Muscle layer of duodenum (tissue), 2 donors: Measurements from ENCODE around the gene ANKRD10.

Experiments
- H3K27ac ChIP-seq: one replicate; pipeline ENCODE4 v1.7.0; 2013; ENCODE audit warnings: mild to moderate bottlenecking, low read length
- H3K27me3 ChIP-seq: one replicate; pipeline ENCODE4 v1.7.0; 2013; ENCODE audit warnings: low read depth, mild to moderate bottlenecking, control low read depth, low read length
- H3K36me3 ChIP-seq, 2 donors: one replicate each; pipeline ENCODE4 v1.7.0; 2013; ENCODE audit warnings: low read length in 2 of 2, control low read depth in 1 of 2, mild to moderate bottlenecking in 1 of 2; ENCODE audit not compliant: insufficient read depth in 2 of 2, control insufficient read depth in 1 of 2
- H3K4me1 ChIP-seq, 2 donors: one replicate each; pipeline ENCODE4 v1.7.0; 2013; ENCODE audit warnings: low read length in 2 of 2, mild to moderate bottlenecking in 2 of 2, control low read depth in 1 of 2, moderate library complexity in 1 of 2; ENCODE audit not compliant: insufficient read depth in 2 of 2, control insufficient read depth in 1 of 2
- H3K4me3 ChIP-seq, 2 donors: one replicate each; pipeline ENCODE4 v1.7.0; 2013; ENCODE audit warnings: low read length in 2 of 2, low read depth in 1 of 2, mild to moderate bottlenecking in 1 of 2
- H3K9me3 ChIP-seq, 2 donors: one replicate each; pipeline ENCODE4 v1.7.0; 2013; ENCODE audit warnings: low read length in 2 of 2, control low read depth in 1 of 2, mild to moderate bottlenecking in 1 of 2; ENCODE audit not compliant: control insufficient read depth in 1 of 2
- donor health status: healthy.

Gene ANKRD10

DNA sequence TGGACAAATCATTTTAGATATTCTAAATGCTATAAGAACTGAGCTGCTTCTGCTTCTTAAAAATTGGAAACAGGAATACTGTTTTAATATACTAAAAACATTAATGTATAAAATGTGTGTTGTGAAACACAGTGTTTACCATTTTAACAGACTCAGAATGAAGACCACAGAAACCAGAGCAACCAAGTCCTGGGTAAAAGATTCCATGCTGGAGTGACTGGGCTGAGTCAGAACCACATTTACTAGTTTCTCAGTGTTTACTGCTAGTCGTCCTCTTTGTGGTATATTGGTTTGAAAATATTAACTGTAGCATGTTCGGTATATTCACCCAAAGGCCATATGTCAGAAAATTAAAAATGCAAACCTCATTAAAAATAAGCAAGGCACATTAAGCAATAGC, 31.9 kb downstream of the ANKRD10 start:
- H3K4me1 ChIP-seq: no peaks in the 10 kb centered on the region

DNA sequence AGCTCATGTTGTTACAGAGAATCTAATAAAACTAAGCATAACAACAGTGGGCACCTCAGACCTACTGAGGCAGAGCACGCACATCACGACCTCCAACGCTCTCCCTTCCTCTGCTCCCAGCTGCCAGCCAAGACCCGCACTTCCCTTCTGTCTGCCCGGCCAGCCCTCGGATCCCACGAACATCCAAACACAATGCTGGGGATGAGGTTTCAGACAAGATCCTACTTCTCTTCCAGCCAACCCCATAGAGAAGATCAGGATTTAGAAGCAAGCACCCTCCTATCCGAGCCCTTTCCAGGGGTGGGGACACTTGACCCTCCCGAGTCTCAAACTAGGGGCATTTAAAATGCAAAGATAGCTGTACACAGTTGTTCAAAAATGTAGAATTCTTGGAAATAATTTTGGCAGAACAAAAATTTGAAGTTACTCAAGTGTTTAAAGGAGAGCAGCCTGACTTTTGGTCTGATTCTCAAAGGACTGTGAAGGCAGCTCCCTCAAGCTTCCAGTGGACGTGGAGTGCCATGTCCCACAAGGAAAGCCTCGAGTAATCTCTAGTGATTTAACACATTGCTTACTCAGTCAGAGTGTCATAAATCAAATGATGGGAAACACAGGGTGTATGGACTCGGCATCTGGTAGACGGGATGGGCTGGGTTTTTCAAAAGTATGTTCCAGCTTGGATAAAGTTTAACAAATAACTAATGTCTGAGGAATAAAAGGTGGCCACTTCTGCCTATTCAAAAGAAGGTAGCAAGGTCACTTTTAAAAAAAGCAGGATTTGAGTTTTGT, 32.8 kb downstream of the ANKRD10 start:
- no peaks in the 10 kb centered on the region for H3K9me3 ChIP-seq
- peaks cover 4 to 5% of the 10 kb centered on the region in 2 donors for H3K36me3 ChIP-seq
- no peak overlapping the region for H3K4me3 ChIP-seq
- H3K27ac ChIP-seq: no peak overlapping the region
- H3K27me3 ChIP-seq: no peaks in the 10 kb centered on the region
- H3K4me1 ChIP-seq: no peaks in the 10 kb centered on the region

More for the DNA sequence above, 31.9 kb downstream of the ANKRD10 start:
- Histone ChIP-seq H3K27ac (no peak overlapping the region), H3K4me3 (no peak overlapping the region), H3K27me3 (no peaks in the 10 kb centered on the region), H3K9me3 (no peaks in the 10 kb centered on the region), H3K36me3 (peaks cover 4 to 5% of the 10 kb centered on the region in 2 donors)

DNA sequence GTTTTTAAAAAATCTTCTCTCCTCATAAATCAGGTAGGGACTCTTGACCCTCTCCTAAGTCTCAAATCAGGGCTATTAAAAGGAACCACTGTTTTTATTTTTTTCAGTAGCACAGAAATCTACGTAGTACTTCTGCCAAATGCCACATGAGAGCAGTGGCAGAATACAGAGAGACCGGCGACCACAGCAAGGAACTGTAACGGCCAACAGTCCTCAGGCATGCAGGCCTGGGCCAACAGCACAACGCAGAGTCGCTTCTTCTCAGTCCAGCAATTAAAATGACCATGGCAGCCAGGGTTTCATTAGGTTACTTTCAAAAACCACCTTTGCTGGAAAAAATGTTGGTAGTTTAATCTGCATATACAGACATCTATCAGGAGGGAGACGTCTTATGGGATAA, 34.2 kb downstream of the ANKRD10 start:
- no peaks in the 10 kb centered on the region for H3K9me3 ChIP-seq
- peaks cover 4 to 5% of the 10 kb centered on the region in 2 donors for H3K36me3 ChIP-seq
- no peak overlapping the region for H3K4me3 ChIP-seq
- no peaks in the 10 kb centered on the region for H3K27me3 ChIP-seq
- no peaks in the 10 kb centered on the region for H3K4me1 ChIP-seq
- no peak overlapping the region for H3K27ac ChIP-seq

DNA sequence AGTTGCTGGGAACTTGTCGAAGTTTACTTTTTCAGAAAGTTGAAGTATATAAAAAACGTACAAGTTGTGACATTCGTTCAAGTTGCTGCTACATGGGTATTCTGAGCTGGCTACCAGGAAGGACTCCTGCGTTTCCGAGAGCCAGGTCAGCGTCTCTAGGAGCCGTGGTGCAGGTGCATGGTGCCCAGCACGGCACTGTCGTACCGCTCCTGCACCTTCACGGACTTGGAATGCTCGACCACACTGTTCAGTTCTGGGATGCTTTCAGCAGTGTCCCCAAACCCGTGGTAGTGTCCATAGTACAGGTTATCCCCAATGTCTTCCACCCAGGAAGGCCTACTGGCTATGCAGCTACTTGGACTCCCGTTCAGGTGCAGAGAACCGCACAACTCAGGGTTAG, 35.4 kb downstream of the ANKRD10 start:
- Histone ChIP-seq H3K9me3 (no peaks in the 10 kb centered on the region), H3K4me3 (no peak overlapping the region), H3K27me3 (no peaks in the 10 kb centered on the region), H3K36me3 (peaks cover 4 to 5% of the 10 kb centered on the region in 2 donors), H3K27ac (no peak overlapping the region), H3K4me1 (peaks cover 5 to 8% of the 10 kb centered on the region in 2 donors)

DNA sequence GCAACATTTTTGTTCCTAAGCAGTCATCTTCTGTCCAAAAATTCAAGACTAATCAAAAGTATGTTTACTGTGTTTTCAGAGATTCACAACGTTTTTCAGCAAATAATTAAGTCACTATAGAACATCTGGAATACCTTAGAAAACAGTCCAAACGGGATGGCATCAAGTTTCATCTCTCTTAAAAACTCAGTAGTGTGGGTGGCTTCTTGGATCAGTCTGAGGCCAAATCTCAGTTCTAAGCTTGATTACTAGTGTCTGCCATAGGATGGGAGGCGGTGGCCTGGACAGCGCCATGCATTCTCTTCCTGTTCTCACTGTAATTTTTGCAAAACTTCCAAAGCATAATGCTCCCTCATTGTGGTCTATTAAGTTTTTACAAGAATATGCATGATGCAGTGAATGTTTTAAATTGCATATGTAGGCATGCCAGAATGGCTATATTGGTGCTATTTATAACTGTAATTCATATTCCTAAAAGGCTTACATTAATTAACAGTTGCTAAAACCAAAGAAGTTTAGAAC, 37.1 kb downstream of the ANKRD10 start:
- H3K27me3 ChIP-seq: no peaks in the 10 kb centered on the region
- no peak overlapping the region for H3K4me3 ChIP-seq
- H3K9me3 ChIP-seq: no peaks in the 10 kb centered on the region
- peaks cover 5 to 8% of the 10 kb centered on the region in 2 donors for H3K4me1 ChIP-seq
- peaks cover 4 to 5% of the 10 kb centered on the region in 2 donors for H3K36me3 ChIP-seq
- H3K27ac ChIP-seq: no peak overlapping the region

GRCh38 chr13:110876609-110877008, 38.3 kb downstream of the ANKRD10 start:
- no peaks in the 10 kb centered on the region for H3K9me3 ChIP-seq
- no peak overlapping the region for H3K27ac ChIP-seq
- H3K4me3 ChIP-seq: no peak overlapping the region
- H3K36me3 ChIP-seq: peaks cover 4 to 5% of the 10 kb centered on the region in 2 donors
- peaks cover 5 to 8% of the 10 kb centered on the region in 2 donors for H3K4me1 ChIP-seq
- no peaks in the 10 kb centered on the region for H3K27me3 ChIP-seq

GRCh38 chr13:110875241-110875640, 39.6 kb downstream of the ANKRD10 start:
- Histone ChIP-seq H3K4me1 (peaks cover 5 to 20% of the 10 kb centered on the region in 2 donors), H3K9me3 (no peaks in the 10 kb centered on the region), H3K4me3 (peak overlapping the region; percentile 48 to 54), H3K27ac (no peak overlapping the region), H3K27me3 (no peaks in the 10 kb centered on the region), H3K36me3 (peaks cover 4 to 5% of the 10 kb centered on the region in 2 donors)

DNA sequence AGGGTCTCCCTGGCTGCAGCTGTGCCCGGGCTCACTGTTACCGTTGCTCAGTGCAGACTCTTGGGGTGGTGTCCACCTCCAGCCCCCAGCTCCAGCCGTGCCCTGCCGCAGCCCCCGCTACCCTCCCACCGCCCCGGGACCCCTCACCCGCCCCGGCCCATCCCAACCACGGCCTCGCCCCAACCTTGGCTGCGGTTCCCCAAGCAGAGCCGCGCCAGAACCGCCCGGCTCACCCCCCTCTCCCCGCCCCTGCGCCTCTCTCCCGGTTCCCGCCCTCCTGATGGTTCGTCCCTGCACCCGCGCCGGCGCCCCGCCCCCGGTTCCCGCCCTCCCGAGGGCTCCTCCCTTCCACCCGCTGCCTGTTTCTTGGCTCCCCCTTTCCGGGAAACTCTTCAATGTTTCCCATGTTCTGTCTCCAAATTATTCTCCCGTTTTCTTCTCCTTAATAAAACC, 40.3 kb downstream of the ANKRD10 start:
- Histone ChIP-seq H3K4me3 (peak overlapping the region; percentile 48 to 54), H3K27me3 (no peaks in the 10 kb centered on the region), H3K9me3 (no peaks in the 10 kb centered on the region), H3K27ac (no peak overlapping the region), H3K4me1 (peaks cover 5 to 24% of the 10 kb centered on the region in 2 donors), H3K36me3 (peaks cover 2% of the 10 kb centered on the region in 2 donors)

GRCh38 chr13:110873639-110874507, 41.0 kb downstream of the ANKRD10 start:
- Histone ChIP-seq H3K9me3 (no peaks in the 10 kb centered on the region), H3K27me3 (no peaks in the 10 kb centered on the region), H3K4me3 (peak overlapping the region in 1 of 2 donors; percentile 48), H3K4me1 (peaks cover 5 to 24% of the 10 kb centered on the region in 2 donors), H3K36me3 (no peaks in the 10 kb centered on the region), H3K27ac (no peak overlapping the region)

DNA sequence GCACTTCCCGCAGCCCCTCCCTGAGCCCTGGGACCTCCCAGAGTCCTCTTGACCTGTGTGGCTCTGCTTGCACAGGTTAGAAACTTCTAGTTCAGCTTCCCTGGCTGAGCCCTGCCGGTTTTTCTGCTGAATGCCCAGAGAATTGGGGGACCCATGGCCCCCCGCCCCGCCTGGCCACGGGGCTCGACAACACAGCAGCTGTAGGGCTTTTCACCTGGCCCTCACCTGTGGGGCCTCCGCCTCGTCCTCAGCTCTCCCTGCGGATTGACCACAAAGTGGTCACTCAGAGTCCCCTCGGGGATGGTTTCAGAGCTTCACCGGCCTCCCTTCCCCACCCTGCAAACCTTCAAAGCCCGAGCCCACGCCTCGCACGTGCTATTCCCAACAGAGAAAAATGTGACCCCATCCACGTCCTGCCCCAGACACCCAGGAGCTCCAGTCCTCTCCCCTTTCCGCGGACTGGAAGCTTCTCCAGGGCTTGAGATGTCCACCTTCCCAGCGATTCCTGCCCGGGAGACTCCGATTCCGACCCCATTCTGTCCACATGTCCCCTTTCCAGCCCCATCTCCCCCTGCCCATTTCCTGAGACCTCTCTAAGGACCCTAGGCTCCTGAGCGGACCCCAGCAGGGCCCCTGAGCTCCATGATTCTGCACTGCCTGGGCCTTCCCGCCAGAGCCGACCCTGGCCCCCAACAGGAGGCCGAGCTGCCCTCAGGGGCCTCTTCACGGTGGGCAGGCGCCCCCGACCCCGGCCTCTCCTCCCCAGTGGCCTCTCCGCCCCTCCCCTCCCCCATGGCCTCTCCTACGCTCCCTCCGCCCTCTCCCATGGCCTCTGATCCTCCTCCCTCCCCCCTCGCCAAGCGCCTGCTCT, 41.9 kb downstream of the ANKRD10 start:
- no peaks in the 10 kb centered on the region for H3K27me3 ChIP-seq
- H3K9me3 ChIP-seq: no peaks in the 10 kb centered on the region
- no peaks in the 10 kb centered on the region for H3K36me3 ChIP-seq
- no peak overlapping the region for H3K27ac ChIP-seq
- no peak overlapping the region for H3K4me3 ChIP-seq
- H3K4me1 ChIP-seq: peaks cover 5 to 24% of the 10 kb centered on the region in 2 donors
